BJ (cell line): ENCODE data around the gene CPED1. TPM values are rescaled to one million over a fixed set of nuclear protein-coding genes. Genes with fewer than 3 reads are reported as not detected.
A peak's percentile ranks its signal among the peaks of the same experiment; 100 is the strongest.

Experiments
- CTCF ChIA-PET: fragments of 350-600 bp; formaldehyde crosslinking; extraction: SDS; loops from one replicate; lab custom pipeline; 2021; ENCODE audit warnings: antibody characterized with exemption, inconsistent platforms; lab: Yijun Ruan, JAX
- POLR2A ChIA-PET: fragments of 300-600 bp; sonication (Branson Sonifier 250); formaldehyde crosslinking; extraction: SDS; loops from one replicate; lab custom pipeline; 2021; ENCODE audit warnings: antibody characterized with exemption; lab: Charles Lee
- DNase-seq: peaks from one replicate; pipeline ENCODE4 v3.0.0-alpha.2; 2011; ENCODE audit warnings: low read depth
- H3K27me3 ChIP-seq: 2 replicates; pipeline ENCODE4 v1.6.0; 2011; ENCODE audit warnings: low read length; ENCODE audit not compliant: control insufficient read depth, insufficient read depth
- H3K36me3 ChIP-seq: 2 replicates; pipeline ENCODE4 v1.5.1; 2011; ENCODE audit warnings: low read length; ENCODE audit not compliant: control insufficient read depth, insufficient read depth
- H3K4me3 ChIP-seq: 2 replicates; pipeline ENCODE4 v1.5.1; 2011; ENCODE audit warnings: low read depth, mild to moderate bottlenecking, control low read depth, low read length
- polyA plus RNA-seq: library from polyadenylated mRNA; depleted of rRNA; stranded (reverse); fragments of >200 nt; gene quantifications from 2 replicates; pipeline ENCODE4 v1.2.3, GENCODE V29; 2011
- TF ChIP-seq, protein P1 (sequence below): IDR thresholded peaks from 2 replicates; pipeline ENCODE4 v1.5.1; 2011; ENCODE audit warnings: low read depth, mild to moderate bottlenecking, control low read depth, inconsistent platforms, low read length, moderate library complexity; ENCODE audit not compliant: insufficient read depth

Gene CPED1
- polyA plus RNA-seq, 1 experiment: 18.3 TPM

DNA sequence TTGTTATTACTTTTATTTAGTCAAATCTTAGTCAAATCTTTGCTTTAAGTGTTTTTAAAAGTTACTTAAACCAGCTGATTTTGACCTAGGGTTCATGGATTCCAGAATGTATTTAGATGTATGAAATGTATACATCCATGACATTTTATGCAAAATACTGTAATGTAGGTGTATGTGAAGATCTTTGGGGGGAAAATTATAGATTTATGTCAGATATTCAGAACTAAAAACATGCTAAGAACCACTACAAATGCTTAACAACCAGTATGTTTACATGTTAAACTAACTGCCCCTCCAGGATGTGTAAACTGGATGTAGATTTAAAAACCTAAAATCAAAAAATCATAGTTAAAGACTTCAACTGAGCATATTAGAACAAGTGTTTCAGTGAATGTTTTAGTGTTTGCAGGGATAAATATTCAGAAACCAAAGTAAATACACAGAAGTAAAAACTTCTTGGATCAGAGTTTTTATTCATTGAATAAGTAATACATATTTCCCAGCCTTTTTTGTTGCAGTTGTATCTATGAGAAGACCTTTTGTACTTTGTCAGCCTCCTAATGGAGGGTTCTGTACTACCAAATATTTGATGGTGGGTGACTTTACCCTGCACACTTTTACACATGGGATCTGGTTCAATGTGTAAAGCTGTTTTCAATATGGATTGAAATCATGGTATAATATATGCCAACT lies 3.9 kb downstream of the CPED1 start:
- DNase-seq: no peak
- ChIA-PET POLR2A (no interaction called here), CTCF (interaction anchor here (0.7 to 6.5 kb wide), 3 partner anchors 79 to 91 kb away, joined by 3 to 136 read pairs (median 4); no protein-coding TSS in a partner anchor)
- TF ChIP-seq, protein P1, sequence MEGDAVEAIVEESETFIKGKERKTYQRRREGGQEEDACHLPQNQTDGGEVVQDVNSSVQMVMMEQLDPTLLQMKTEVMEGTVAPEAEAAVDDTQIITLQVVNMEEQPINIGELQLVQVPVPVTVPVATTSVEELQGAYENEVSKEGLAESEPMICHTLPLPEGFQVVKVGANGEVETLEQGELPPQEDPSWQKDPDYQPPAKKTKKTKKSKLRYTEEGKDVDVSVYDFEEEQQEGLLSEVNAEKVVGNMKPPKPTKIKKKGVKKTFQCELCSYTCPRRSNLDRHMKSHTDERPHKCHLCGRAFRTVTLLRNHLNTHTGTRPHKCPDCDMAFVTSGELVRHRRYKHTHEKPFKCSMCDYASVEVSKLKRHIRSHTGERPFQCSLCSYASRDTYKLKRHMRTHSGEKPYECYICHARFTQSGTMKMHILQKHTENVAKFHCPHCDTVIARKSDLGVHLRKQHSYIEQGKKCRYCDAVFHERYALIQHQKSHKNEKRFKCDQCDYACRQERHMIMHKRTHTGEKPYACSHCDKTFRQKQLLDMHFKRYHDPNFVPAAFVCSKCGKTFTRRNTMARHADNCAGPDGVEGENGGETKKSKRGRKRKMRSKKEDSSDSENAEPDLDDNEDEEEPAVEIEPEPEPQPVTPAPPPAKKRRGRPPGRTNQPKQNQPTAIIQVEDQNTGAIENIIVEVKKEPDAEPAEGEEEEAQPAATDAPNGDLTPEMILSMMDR: no peak
- no peaks in the 10 kb centered on the region for H3K27me3 ChIP-seq
- no peaks in the 10 kb centered on the region for H3K36me3 ChIP-seq
- peak overlapping the region; percentile 16; the same call in 1 of the 2 replicates for H3K4me3 ChIP-seq

DNA sequence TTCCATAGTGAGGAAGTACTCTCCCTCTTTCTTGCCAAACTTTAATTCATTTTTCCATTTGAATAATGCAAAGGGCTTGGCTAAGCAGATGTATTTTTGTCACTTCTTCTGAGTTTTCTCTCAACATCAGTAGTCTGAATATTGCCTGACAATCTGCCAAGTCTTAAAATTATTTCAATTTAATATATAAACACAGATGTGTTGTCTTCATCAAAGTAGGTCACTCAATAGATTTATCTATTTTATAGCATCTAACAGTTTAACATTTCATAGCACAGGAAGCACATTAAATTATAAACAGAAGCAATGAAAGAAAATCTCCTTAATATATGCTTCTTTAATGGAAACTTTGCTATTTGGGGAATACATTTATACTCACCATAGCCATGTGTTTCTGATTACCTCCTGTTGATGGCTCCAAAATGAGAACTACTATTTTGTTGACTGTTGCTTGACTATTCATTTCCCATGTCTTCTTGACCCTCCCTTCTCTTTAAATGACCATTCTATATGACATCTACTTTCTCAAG lies 4.5 kb downstream of the CPED1 start:
- POLR2A ChIA-PET: no interaction called here
- CTCF ChIA-PET: no interaction called here
- Histone ChIP-seq H3K4me3 (no peak overlapping the region), H3K36me3 (no peaks in the 10 kb centered on the region), H3K27me3 (no peaks in the 10 kb centered on the region)
- TF ChIP-seq, protein P1: no peak
- no peak for DNase-seq

DNA sequence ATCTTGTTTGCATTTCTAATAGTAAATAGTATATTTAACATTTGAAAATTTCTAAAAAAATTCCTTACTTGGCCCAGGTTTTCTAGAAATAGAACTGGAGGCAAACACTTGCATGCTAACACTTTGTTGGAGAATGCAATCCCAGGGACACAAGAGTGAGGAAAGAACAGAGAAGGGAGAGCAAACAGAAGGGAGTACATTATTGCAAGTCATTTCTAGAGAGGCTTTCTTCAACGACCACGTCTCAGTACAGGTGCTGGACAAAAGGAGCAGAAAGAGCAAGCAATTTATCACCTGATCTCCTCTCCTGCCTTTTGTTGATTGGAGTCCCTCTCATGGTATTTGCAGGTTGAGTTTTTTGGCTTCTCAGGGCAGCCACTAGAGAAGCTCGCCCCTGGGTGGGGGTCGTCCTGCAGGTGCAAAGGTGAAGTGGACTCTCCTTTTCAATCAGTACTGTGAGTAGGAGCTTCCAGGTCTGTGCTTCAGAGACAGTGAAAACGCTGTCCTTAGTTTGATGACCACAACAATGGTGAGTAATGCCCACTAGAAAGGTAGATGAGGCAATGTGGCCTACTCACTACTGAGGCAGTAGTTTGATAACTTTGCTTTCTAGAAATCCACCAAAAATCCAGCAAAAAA lies 5.2 kb downstream of the CPED1 start:
- CTCF ChIA-PET: interaction anchor here (0.6 to 1.2 kb wide), 2 partner anchors 69 to 333 kb away, joined by 3 to 5 read pairs; no protein-coding TSS in a partner anchor
- H3K4me3 ChIP-seq: no peak overlapping the region
- H3K27me3 ChIP-seq: no peaks in the 10 kb centered on the region
- TF ChIP-seq, protein P1: no peak
- no peak for DNase-seq
- POLR2A ChIA-PET: no interaction called here
- H3K36me3 ChIP-seq: no peaks in the 10 kb centered on the region

DNA sequence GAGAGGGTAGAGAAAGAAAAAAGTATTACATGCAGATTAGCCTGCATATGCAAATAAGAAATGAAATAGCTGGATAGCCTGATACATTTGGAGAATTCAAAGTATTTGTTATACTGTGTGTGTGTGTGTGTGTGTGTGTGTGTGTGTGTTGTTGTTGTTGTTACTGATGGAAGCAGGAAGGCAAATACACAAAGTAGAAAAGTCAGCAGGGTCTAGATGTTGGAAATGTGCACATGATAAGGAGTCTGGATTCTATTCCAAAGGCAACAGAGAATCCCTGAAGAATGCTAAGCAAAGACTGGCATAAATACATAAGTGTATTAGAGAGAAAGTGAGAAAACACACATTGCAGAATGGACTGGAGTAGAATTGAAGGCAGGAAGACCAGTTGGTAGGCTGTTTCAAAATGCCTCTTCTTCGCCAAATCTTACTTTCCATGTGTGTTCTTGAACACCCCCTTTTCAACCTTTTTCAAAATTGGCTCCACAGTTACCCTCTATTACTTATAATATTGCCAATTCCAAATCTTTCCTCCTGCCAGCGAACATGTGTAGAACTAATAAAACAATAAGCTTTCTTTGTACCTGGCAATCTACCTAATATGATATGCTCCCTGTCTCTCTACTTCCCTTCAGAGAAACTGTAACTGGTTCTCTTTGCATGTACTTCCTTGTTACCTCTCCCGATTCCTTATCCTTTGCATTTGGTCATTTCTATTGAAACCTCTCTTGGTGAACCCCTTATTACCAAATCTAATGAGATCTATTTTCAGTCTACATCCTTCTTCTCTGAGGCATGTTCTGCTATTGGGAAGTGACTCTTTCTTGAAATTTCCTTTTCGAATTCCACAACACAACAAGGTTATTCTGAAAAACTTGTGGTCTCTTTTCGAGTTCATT lies 6.2 kb downstream of the CPED1 start:
- no peaks in the 10 kb centered on the region for H3K36me3 ChIP-seq
- TF ChIP-seq, protein P1: no peak
- ChIA-PET CTCF (interaction anchor here (0.6 to 1.2 kb wide), 4 partner anchors 68 to 373 kb away, joined by 3 to 5 read pairs (median 3); no protein-coding TSS in a partner anchor), POLR2A (no interaction called here)
- DNase-seq: no peak
- H3K27me3 ChIP-seq: no peaks in the 10 kb centered on the region
- no peak overlapping the region for H3K4me3 ChIP-seq
